Astrocyte (in vitro differentiated cells and primary cell): ENCODE measurements around the gene PNISR.

Experiments used
- CTCF ChIP-seq: IDR thresholded peaks from 2 replicates; pipeline ENCODE4 v1.5.1; 2011; ENCODE audit warnings: low read depth, mild to moderate bottlenecking, inconsistent platforms, low read length, moderate library complexity; ENCODE audit not compliant: insufficient read depth
- EZH2 ChIP-seq: IDR thresholded peaks from 2 replicates; pipeline ENCODE4 v1.6.1; 2012; ENCODE audit warnings: mild to moderate bottlenecking, low read length, inconsistent platforms; ENCODE audit not compliant: insufficient read depth

GRCh38 chr6:99434702-99435530, 9.8 kb upstream of the PNISR start:
- peak; percentile 42 for TF ChIP-seq CTCF
- no peak for TF ChIP-seq EZH2
